GM12878 (cell line): ENCODE data around the gene ZSWIM6. TPM values are rescaled to one million over a fixed set of nuclear protein-coding genes. Genes with fewer than 3 reads are reported as not detected.

Experiments used
- ATAC-seq: fragments of 200-7000 bp; cut with Tn5 transposase; 3 replicates; pipeline ENCODE4 v1.9.1; 2020; ENCODE audit warnings: mild to moderate bottlenecking, moderate library complexity
- BruUV-seq: library from RNA; stranded (reverse); fragments of 400-500 nt; replicated peaks from 2 replicates; lab custom pipeline; 2021; lab: Mats Ljungman, UMichigan
- CTCF ChIA-PET: fragments of 300-600 bp; sonication (Branson Sonifier 250); formaldehyde crosslinking; extraction: SDS; loops from one replicate; lab custom pipeline; 2021; ENCODE audit warnings: inconsistent platforms; lab: Yijun Ruan, JAX
- POLR2A ChIA-PET: fragments of 350-600 bp; formaldehyde crosslinking; extraction: SDS; loops from one replicate; lab custom pipeline; 2021; ENCODE audit warnings: inconsistent platforms; lab: Charles Lee
- RAD21 ChIA-PET: fragments of 300-600 bp; sonication (Branson Sonifier 250); formaldehyde crosslinking; loops from one replicate; lab custom pipeline; 2023; ENCODE audit warnings: antibody characterized with exemption; ENCODE audit not compliant: unreplicated experiment; lab: Charles Lee
- SMC1A ChIA-PET: fragments of 300-600 bp; sonication (Branson Sonifier 250); formaldehyde crosslinking; loops from one replicate; lab custom pipeline; 2023; ENCODE audit not compliant: unreplicated experiment, uncharacterized antibody; lab: Charles Lee
- DNase-seq: peaks from one replicate; pipeline ENCODE4 v3.0.0-alpha.2; 2011; ENCODE audit warnings: low read depth, low spot score
- FAIRE-seq: peaks from 3 replicates; lab custom pipeline; 2011; peaks lifted over from hg19 to GRCh38; lab: Jason Lieb, UNC
- H2AFZ ChIP-seq: 2 replicates; pipeline ENCODE4 v1.6.0; 2011; ENCODE audit warnings: low read depth, low read length, control low read depth; ENCODE audit not compliant: control insufficient read depth
- H3K27ac ChIP-seq: 2 replicates; pipeline ENCODE4 v1.5.1; 2011; ENCODE audit warnings: control low read depth; ENCODE audit not compliant: control insufficient read depth, insufficient read depth
- H3K27me3 ChIP-seq, 2 experiments: replicated peaks in 1 of 2; 2 replicates each; pipeline versions ENCODE4 v1.6.0 to v1.6.1; 2011; ENCODE audit warnings: low read length in 1 of 2; ENCODE audit not compliant: control insufficient read depth in 2 of 2, insufficient read depth in 2 of 2
- H3K36me3 ChIP-seq, 2 experiments: 2 replicates each; pipeline ENCODE4 v1.5.1; 2011; ENCODE audit warnings: low read length in 1 of 2; ENCODE audit not compliant: control insufficient read depth in 2 of 2, insufficient read depth in 2 of 2
- H3K4me1 ChIP-seq: 2 replicates; pipeline ENCODE4 v1.6.1; 2011; ENCODE audit warnings: mild to moderate bottlenecking, low read length, moderate library complexity, mixed read lengths; ENCODE audit not compliant: control insufficient read depth, insufficient read depth
- H3K4me2 ChIP-seq: 2 replicates; pipeline ENCODE4 v1.6.0; 2011; ENCODE audit warnings: control low read depth; ENCODE audit not compliant: control insufficient read depth, insufficient read depth
- H3K4me3 ChIP-seq: fragments of 200-600 bp; sonication (generic); 2 replicates; pipeline ENCODE4 v1.5.1; 2016
- H3K79me2 ChIP-seq: 2 replicates; pipeline ENCODE4 v1.6.0; 2011; ENCODE audit warnings: low read length; ENCODE audit not compliant: control insufficient read depth, insufficient read depth
- H3K9ac ChIP-seq: 2 replicates; pipeline ENCODE4 v1.8.0; 2011; ENCODE audit warnings: low read length, control low read depth, mixed read lengths; ENCODE audit not compliant: control insufficient read depth, insufficient read depth
- H3K9me3 ChIP-seq: replicated peaks from 3 replicates; pipeline ENCODE4 v1.5.1; 2011; ENCODE audit warnings: mild to moderate bottlenecking, low read length; ENCODE audit not compliant: control insufficient read depth, insufficient read depth
- H4K20me1 ChIP-seq: 2 replicates; pipeline ENCODE4 v1.6.0; 2011; ENCODE audit not compliant: control insufficient read depth, insufficient read depth
- CUX1 ChIP-seq: IDR thresholded peaks from 2 replicates; pipeline ENCODE4 v1.6.1; 2012; ENCODE audit warnings: improper control_type of control experiment, low read depth, low read length; ENCODE audit not compliant: insufficient replicate concordance
- E4F1 ChIP-seq: fragments of 450-650 bp; IDR thresholded peaks from 2 replicates; pipeline ENCODE4 v1.6.1; 2018; ENCODE audit warnings: borderline replicate concordance, mild to moderate bottlenecking; ENCODE audit not compliant: partially characterized antibody
- EED ChIP-seq: sonication (generic); IDR thresholded peaks from 2 replicates; pipeline ENCODE4 v1.6.1; 2016; ENCODE audit warnings: antibody characterized with exemption, low read depth
- EGR1 ChIP-seq, 2 experiments: IDR thresholded peaks; 1 replicate in 1 of 2; 2 replicates in 1 of 2; pipeline ENCODE4 v1.6.1; 2011 to 2012; ENCODE audit warnings: low read depth in 2 of 2, low read length in 2 of 2, borderline replicate concordance in 1 of 2, mild to moderate bottlenecking in 1 of 2, moderate library complexity in 1 of 2
- ELK1 ChIP-seq: IDR thresholded peaks from 2 replicates; pipeline ENCODE4 v1.6.1; 2012; ENCODE audit warnings: low read depth, low read length, improper control_type of control experiment
- EP300 ChIP-seq, 2 experiments: fragments of 150-350 bp in 1 of 2; IDR thresholded peaks; 2 replicates each; pipeline ENCODE4 v1.6.1; 2011 to 2012; ENCODE audit warnings: low read depth in 2 of 2, low read length in 2 of 2, borderline replicate concordance in 1 of 2, improper control_type of control experiment in 1 of 2, inconsistent platforms in 1 of 2; ENCODE audit not compliant: control insufficient read depth in 1 of 2
- FOXM1 ChIP-seq: IDR thresholded peaks from 2 replicates; pipeline ENCODE4 v1.6.1; 2012; ENCODE audit warnings: low read depth, mild to moderate bottlenecking, inconsistent platforms, low read length, moderate library complexity
- MLLT1 ChIP-seq: fragments of 450-650 bp; IDR thresholded peaks from 2 replicates; pipeline ENCODE4 v1.6.1; 2016; ENCODE audit warnings: mild to moderate bottlenecking
- MTA2 ChIP-seq: fragments of 450-650 bp; IDR thresholded peaks from 2 replicates; pipeline ENCODE4 v1.6.1; 2016; ENCODE audit warnings: low read depth, mild to moderate bottlenecking, moderate library complexity
- NBN ChIP-seq: fragments of 450-650 bp; IDR thresholded peaks from 2 replicates; pipeline ENCODE4 v1.6.1; 2016
- PAX5 ChIP-seq: IDR thresholded peaks from 2 replicates; pipeline ENCODE4 v1.6.1; 2011; ENCODE audit warnings: low read depth, low read length, borderline replicate concordance
- RFX5 ChIP-seq: IDR thresholded peaks from 2 replicates; pipeline ENCODE4 v1.6.1; 2011; ENCODE audit warnings: low read depth, low read length, improper control_type of control experiment
- WGBS: methylation state at CpG from one replicate; pipeline ENCODE4 v1.1.6; 2016; ENCODE audit warnings: low lambda C conversion rate; ENCODE audit not compliant: insufficient replicate concordance, insufficient coverage; ENCODE audit errors: missing lambda C conversion rate; 5-methylcytosine and 5-hydroxymethylcytosine counted together
- in situ Hi-C: fragments of 300-500 bp; cut with MboI; formaldehyde crosslinking; loops from 9 replicates; pipeline ENCODE4 v1.14.3; 2018; ENCODE audit warnings: mixed read lengths
- intact Hi-C: fragments of 100-400 bp; cut with micrococcal nuclease; formaldehyde crosslinking; loops from one replicate; pipeline ENCODE4 v1.14.2; 2022; ENCODE audit not compliant: unreplicated experiment
- polyA plus RNA-seq, 11 experiments: library from polyadenylated mRNA; depleted of rRNA in 4 of 11; unstranded in 6 of 11; stranded (reverse) in 5 of 11; fragments of >200 nt; fragmentation: Nextera tagmentation in 4 of 11; fragmentation: Illumina TruSeq in 1 of 11; extraction: Ambion mirVana in 4 of 11; extraction: Trizol in 1 of 11; gene quantifications; 1 replicate in 1 of 11; 2 replicates in 10 of 11; pipeline versions ENCODE4 v1.2.1 to v1.2.3, GENCODE V29; 2011 to 2016; ENCODE audit warnings: inconsistent platforms in 2 of 11, missing spikeins in 2 of 11, low read depth in 1 of 11
- total RNA-seq, 4 experiments: library from RNA; depleted of rRNA in 3 of 4; stranded (reverse); fragments of >200 nt in 3 of 4; fragmentation: Illumina TruSeq in 1 of 4; extraction: Trizol in 1 of 4; gene quantifications; 2 replicates each; pipeline versions ENCODE4 v1.2.1 to v1.2.3, GENCODE V29; 2013 to 2021

The ZSWIM6 gene
- total and polyA plus RNA-seq, 10 of the 15 experiments (the other 5 are each of a cell fraction or from before 2014, with no cell fraction given), result 0.53 to 6.2 (median 3.4) TPM

- Histone ChIP-seq H3K9me3 (no peaks in the 10 kb centered on the region), H3K36me3 (no peaks in the 10 kb centered on the region), H3K9ac (no peak overlapping the region), H3K27me3 (no peaks in the 10 kb centered on the region), H3K4me3 (no peak overlapping the region), H4K20me1 (no peaks in the 10 kb centered on the region), H3K4me2 (no peak overlapping the region), H3K27ac (no peak overlapping the region), H2AFZ (no peak overlapping the region), H3K79me2 (no peaks in the 10 kb centered on the region), H3K4me1 (no peaks in the 10 kb centered on the region; the same call in 1 of the 2 replicates)
- 36% methylated on average over 1 of the region's 1 CpG for WGBS
- FAIRE-seq, result no peak
- DNase-seq, result no peak
- SMC1A ChIA-PET, result interaction anchor here (0.7 to 1.5 kb wide), 6 partner anchors 10 to 250 kb away, joined by 3 to 6 read pairs (median 3); no protein-coding TSS in a partner anchor
- RAD21 ChIA-PET, result interaction anchor here (1.0 to 1.9 kb wide), 4 partner anchors 25 to 241 kb away, joined by 3 to 7 read pairs (median 4); no protein-coding TSS in a partner anchor
- BruUV-seq, result no TSS peak
- no peak for ATAC-seq
- in situ Hi-C loops, result no loop called here
- intact Hi-C loops, result loop anchor here (2.0 to 10.0 kb wide), 4 partner anchors 75 to 353 kb away; partner anchors contain the start of genes SMIM15 and ZSWIM6
- POLR2A ChIA-PET, result interaction anchor here (0.6 to 1.4 kb wide), 3 partner anchors 76 to 241 kb away, joined by 3 read pairs; partner anchors contain the start of gene ZSWIM6
- CTCF ChIA-PET, result interaction anchor here (0.9 to 1.6 kb wide), 4 partner anchors 77 to 236 kb away, joined by 3 to 8 read pairs (median 3); no protein-coding TSS in a partner anchor
- TF ChIP-seq MLLT1, result no peak
- no peak for TF ChIP-seq CUX1
- TF ChIP-seq EP300 (IDR thresholded peaks at IDR 0.05; ENCODE audit: borderline replicate concordance in 1 of 2, control insufficient read depth in 1 of 2, low read depth in 2 of 2, low read length in 2 of 2), result no peak
- no peak for TF ChIP-seq NBN
- no peak for TF ChIP-seq EGR1 (IDR thresholded peaks at IDR 0.05; ENCODE audit: borderline replicate concordance in 1 of 2, low read depth in 2 of 2, low read length in 2 of 2)
- no peak for TF ChIP-seq ELK1
- TF ChIP-seq MTA2, result no peak
- no peak for TF ChIP-seq E4F1
- no peak for TF ChIP-seq RFX5
- TF ChIP-seq PAX5, result no peak
- TF ChIP-seq FOXM1, result no peak
- no peak for TF ChIP-seq EED
These were observed 75.7 kb downstream of the ZSWIM6 start for GRCh38 chr5:61407706-61408270.
